Activated naive CD8-positive, alpha-beta T cell treated with anti-CD3 and anti-CD28 coated beads, Interleukin-2, amount 50 U/mL, for 16 hours (primary cell): ENCODE results near the gene LIN54.
"Not testable (repeated sequence)": the region's sequence is repeated elsewhere in the genome, so short reads cannot be mapped to it uniquely, and the experiment has no call there.

Experiments used
- DNase-seq: peaks from one replicate; pipeline ENCODE4 v3.0.0-alpha.2; 2020; ENCODE audit warnings: low read depth, low spot score

The LIN54 gene

GRCh38 chr4:83012200-83012686, 1.6 kb upstream of the LIN54 start:
- DNase-seq, result no peak

- no peak for DNase-seq
Measured at GRCh38 chr4:83011689-83012199, 1.1 kb upstream of the LIN54 start.

DNA sequence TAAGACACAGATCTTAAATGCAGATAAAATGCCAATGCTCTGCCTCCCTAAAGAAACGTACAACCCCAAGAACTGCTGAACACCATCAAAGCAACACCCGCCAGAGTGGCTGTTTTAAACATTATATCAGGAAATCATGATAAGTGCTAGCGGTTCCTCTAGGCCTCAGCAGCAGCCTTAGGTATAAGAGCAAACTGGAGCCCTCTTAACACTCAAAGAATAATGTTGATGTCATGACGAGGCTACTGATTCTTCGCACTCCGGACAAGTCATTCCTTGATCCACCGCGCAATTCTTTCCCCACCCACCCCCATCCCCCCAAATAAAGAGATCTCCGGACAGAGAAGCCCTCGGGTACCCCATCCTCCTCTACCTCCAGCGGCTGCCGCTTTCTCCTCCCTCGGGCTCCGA, 507 bp downstream of the LIN54 start:
- DNase-seq, result no peak

GRCh38 chr4:83009529-83009928, 1.1 kb downstream of the LIN54 start:
- DNase-seq, result no peak

DNA sequence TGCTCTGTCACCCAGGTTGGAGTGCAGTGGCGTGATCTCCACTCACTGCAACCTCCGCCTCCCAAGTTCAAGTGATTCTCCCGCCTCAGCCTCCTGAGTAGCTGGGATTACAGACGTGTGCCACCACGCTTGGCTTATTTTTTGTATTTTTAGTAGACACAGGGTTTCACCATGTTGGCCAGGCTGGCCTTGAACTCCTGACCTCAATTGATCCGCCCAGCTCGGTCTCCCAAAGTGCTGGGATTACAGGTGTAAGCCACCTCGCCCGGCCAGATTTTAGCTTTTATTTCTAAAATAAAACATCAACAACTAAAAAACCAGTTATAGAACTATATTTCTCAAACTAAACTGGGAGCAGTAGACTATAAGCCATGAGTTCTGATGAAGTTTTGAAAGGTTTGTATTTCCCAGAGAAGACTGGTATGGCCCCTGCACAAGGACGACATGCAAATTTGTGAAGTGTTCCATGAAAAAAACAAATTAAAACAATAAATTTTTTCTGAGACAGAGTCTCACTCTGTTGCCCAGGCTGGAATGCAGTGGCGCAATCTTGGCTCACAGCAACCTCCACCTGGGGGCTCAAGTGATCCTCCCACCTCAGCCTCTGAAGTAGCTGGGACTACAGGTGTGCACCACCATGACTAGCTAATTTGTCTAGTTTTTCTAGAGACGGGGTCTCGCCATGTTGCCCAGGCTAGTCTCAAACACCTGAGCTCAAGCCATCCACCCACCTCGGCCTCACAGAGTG, 7.4 kb downstream of the LIN54 start:
- not testable (repeated sequence) for DNase-seq

DNA sequence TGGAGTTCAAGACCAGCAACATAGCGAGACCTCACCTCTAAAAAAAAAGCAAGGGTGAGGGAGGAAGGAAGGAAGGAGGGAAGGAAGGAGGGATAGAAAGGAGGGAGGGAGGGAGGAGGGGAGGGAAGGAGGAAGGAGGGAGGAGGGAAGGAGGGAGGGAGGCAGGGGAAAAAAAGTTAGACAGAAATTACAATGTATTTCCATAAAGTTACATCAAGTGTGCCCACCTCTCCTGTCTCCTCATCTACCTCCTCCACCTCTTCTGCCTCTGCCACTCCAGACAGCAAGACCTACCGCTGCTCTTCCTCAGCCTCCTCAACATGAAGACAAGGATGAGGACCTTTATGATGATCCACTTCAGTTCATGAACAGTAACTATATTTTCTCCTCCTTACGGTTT, 8.3 kb downstream of the LIN54 start:
- no peak for DNase-seq

- DNase-seq, result no peak
Measured at GRCh38 chr4:82998898-82999297, 11.7 kb downstream of the LIN54 start.

DNA sequence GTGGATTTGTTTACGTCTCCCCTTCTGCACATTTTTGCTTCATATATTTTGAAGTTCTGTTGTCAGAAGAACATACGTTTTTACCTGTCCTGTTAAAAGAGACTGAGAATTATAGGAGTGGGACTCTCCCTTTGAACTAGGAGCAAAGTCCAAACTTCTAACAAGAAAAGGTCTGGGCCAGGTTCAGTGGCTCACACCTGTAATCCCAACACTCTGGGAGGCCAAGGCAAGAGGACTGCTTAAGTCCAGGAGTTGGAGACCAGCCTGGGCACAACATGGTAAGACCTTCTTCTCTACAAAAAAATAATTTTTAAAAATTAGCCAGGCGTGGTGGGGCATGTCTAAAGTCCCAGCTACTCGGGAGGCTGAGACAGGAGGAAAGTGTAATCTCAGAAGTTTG, 15.8 kb downstream of the LIN54 start:
- DNase-seq, result no peak

- DNase-seq, result no peak
Measured at GRCh38 chr4:82989575-82990429, 20.8 kb downstream of the LIN54 start.

DNA sequence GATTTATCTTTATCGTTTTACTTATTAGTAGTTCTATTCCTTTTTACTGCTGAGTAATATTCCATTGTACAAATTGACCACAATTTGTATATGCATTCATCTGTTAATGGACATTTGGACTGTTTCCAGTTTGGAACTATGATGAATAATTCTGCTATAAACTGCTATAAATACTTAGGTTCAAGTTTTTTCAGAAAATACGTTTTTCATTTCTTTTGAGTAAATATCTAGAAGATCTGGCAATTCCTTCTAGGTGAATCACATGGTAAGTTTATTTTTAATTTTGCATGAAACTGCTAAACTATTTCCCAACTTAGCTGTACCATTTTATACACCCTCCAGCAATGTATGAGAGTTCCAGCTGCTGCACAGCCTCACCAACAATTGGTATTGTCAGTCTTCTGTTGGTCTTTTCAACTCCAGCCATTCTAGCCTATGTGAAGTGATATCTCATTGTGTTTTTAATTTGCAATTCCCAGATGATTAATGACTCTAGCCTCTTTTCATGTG, 22.2 kb downstream of the LIN54 start:
- DNase-seq, result no peak

- DNase-seq, result not testable (repeated sequence)
Measured at GRCh38 chr4:82987519-82987918, 23.1 kb downstream of the LIN54 start.

- no peak for DNase-seq
Measured at GRCh38 chr4:82984459-82984858, 26.2 kb downstream of the LIN54 start.

DNA sequence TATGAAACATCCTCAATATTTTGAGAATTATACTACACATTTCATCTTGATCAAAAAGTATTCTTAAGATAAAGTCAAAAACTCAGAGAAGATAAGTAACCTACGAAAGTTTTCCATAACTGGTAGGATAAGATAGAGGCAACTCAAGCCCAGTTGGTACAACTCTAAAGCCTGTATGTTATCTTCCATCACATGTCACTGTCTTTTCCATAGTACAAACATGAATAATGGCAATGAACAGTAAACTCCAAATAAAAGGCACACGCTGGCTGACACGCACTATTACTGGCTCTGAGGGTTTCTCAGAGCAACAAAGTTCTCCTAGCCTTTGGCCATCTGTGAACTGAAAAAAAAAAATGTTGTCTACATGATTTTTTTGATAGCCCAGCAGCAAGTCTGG, 27.2 kb downstream of the LIN54 start:
- no peak for DNase-seq

- DNase-seq, result no peak
Measured at GRCh38 chr4:82981138-82981537, 29.5 kb downstream of the LIN54 start.

DNA sequence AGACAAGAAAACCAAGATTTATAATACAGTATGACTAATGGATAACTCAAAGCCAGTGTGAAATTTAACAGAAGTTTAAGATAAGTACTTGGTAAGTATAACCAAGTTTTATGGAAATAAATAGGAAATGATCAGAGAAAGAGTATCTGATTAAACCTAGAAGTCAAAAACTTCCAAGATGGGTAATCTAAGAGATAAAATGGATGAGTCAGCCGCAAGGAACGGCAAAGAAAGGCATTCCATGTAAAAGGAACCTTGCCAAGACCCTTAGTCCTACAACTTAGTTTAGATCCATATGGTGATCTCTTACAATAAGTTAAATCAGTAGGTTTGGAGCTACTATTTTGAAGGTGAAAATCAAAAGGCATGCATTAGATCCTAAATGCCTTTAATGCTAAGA, 34.8 kb downstream of the LIN54 start:
- no peak for DNase-seq

DNA sequence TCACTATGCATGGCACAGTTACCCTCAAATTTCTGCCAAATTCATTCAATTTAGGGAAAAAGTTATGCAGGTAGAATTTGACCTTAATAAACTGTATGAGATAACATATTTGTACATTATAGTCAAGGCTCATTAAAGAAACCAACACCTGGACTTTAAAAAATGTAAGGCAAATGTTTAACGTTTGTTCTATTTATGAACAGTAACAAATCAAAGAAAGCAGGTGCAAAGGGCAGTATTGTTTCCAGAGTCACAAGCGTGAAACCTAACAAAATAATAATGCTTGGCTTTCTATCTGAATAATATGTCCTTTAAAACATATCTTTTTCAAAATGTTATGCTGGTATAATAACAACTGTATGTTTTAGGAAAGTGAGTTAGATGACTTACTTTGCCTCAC, 41.2 kb downstream of the LIN54 start:
- no peak for DNase-seq

- no peak for DNase-seq
Measured at GRCh38 chr4:82968972-82969371, 41.7 kb downstream of the LIN54 start.

DNA sequence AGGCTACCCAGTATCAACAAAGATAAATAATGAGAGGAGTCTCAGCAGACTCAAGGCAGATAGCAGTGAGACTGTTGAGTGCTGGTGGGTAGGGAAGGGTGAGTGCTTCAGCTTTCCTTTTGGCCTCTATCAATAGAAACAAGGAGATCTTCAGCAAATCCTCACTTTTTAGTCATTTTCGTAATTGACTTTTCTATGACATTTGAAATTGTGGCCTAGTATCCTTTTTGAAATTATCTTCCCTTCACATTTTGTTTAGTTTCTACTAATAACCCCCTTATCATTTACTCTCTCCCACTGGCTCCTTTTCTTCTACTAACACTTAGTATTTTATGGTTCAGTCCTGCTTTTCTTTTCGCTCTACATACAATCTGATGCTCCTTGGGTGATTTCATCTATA, 44.9 kb downstream of the LIN54 start:
- no peak for DNase-seq

DNA sequence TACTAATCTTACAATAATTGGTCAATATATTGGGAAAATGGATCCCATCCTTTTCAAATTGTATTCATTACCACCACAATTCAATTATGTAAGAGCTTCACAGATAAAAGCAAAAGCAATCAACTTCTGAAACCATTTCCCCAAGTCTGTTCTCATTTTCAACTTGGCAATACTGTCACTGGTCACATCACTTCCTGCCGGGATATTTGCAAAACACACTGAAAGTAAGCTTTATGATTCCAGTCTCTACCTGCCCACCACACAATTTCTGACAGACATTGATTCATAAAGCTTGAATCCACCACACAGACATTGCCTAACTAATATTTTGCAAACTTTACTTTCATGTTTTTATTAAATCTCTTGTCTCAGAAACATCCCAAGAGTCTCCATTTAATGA, 53.6 kb downstream of the LIN54 start:
- no peak for DNase-seq

- no peak for DNase-seq
Measured at GRCh38 chr4:82954212-82954611, 56.4 kb downstream of the LIN54 start.

DNA sequence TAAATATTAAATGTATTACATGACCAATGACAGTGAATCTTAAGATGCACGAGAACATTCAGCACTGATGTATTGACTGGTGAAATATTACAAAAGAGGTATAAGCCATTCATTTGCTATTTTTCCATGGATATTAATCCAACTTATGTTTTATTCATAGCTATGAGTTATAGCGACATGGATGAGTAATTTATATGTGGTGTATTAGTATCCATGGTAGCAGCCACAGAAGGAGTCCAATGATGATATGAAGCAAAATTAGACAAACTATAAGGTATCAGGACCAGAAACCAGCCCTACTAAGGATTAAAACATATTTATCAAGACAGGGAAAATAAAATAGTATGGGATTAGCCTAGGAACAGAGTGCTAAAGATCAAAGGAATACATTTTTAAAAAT, 59.4 kb downstream of the LIN54 start:
- no peak for DNase-seq

DNA sequence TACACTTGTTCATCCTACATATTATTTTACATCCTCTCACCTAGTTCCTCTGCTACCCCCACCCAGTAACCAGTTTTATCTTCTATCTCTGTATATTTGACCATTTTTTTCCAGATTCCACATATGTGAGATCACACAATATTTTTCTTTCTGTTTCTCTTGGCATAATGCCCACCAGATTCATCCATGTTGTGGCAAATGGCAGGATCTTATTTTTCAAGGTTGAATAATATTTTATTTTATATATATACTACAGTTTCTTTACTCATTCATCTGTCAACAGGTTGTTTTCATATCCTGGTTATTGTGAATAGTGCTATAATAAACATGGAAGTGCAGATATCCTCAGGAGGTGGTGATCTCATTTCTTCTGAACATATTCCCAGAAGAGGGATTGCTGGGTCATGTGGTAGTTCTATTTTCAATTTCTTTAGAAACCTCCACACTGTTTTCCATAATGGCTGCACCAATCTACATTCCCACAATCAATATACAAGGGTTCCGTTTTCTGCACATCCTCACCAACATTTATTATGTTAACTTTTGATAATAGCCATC, 61.9 kb downstream of the LIN54 start:
- DNase-seq, result no peak
